HG03097 (cell line): Measurements from ENCODE around the gene DCX.

ENCODE experiments used
- ATAC-seq: cut with Tn5 transposase; IDR thresholded peaks from one replicate; pipeline ENCODE4 v1.9.1; 2021; ENCODE audit not compliant: unreplicated experiment, low FRiP score

The DCX gene

DNA sequence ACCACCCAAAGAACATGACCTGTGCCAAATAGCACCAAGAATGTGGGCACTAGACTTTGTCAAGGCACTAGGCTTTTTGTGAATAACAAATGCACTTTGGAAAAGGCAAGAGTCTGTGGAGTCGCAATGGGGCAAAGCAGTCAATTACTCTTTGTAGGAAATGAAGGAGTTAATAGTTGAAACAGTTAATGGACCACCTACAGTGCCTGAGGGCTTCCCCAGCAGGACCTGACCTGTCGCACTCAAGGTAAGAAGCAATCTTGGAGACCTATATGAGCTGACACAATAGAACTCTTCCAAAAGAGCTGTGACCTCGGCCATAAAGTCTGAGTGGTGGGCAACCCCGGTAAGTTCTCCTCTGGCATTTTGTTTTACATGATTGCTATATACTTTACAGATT lies 92.5 kb downstream of the DCX start:
- ATAC-seq = no peak

DNA sequence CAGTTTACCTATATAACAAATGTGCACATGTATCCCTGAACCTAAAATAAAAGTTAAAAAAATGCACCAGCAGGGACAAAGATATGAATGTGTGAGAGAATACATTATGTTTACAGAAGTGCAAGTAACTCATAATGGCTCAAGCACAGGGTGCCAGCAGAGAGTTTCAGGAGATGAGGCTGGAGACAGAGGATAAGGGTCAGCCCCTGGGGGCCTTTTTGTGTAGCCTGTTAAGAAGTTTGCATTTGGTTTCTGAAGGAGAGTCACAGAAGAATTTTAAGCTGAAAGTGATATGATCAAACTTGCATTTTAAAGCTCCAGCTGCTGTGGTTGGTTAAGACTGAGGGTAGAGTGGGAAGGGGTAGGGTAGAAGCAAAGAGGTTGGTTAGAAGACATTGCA lies 93.1 kb downstream of the DCX start:
- no peak for ATAC-seq

DNA sequence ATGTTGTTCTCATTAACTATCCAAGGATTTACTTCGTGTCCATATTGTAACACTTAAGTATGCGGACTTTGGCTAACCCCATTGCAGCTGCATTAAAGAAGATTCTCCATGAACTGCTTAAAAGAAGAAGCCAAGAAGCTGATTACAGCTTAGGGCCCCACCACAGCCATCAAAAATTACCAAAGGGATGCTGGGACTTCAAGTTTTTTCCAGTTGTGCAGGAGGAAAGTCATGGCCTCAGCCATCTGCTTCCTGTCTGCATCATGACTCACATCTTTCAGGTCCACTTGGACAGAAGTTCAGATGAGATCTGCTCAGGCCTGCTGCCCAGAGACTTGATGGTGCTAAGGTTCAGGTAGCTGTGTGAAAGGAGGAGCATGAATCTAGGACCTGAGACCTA lies 102.9 kb downstream of the DCX start:
- ATAC-seq = no peak

DNA sequence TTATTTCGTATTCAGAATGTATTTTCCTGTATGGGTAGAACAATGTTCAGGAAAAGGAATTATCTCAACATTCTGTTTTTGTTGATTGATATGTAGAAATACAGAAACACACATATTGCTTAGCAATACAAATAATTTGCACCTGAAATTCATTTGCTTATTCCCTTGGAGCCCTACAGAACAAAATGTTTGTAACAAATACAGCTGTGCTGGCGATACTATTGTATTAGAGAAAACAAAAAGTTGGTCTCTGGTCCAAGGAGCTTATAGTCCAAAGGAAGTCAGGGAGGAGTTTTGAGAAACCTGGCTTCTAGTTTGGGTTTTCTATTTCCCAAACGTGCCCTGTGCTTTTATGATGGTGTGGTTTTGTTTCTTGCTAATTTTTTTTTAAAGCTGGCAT lies 104.0 kb downstream of the DCX start:
- no peak for ATAC-seq

DNA sequence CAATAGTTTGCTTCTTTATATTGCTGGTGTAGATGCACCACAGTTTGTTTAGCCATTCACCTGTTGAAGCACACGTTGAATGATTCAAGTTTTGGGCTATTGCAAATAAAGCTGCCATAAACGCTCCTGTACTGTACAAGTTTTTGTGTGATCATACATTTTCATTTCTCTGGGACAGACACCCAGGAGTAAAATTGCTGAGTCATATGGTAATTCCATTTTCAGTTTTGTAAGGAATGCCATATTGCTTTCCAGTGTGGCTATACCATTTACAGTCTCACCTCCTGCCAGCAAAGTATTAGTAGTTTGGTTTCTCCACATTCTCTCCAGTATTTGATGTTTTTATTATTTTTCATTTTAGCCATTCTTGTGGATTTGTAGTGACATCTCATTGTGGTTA lies 109.7 kb downstream of the DCX start:
- ATAC-seq = no peak

DNA sequence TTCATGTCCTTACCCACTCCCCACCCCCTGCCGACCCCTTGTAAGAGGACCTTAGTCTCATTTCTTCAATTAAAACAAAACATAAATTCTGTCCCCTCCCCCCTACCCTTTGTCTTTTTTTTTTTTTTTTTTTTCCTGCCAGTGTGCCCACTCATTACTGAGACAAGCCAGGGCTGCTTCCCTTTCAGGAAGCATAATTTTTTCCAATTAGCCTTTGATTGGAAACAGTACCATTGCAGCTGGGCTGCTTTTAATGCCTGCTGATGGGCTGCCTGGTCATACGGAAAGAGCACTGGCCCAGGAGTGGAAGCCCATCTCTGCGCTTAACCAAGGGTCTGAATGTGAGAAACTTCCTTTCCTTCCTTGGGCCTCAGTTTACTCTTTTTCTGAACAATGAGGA lies 123.2 kb downstream of the DCX start:
- no peak for ATAC-seq

DNA sequence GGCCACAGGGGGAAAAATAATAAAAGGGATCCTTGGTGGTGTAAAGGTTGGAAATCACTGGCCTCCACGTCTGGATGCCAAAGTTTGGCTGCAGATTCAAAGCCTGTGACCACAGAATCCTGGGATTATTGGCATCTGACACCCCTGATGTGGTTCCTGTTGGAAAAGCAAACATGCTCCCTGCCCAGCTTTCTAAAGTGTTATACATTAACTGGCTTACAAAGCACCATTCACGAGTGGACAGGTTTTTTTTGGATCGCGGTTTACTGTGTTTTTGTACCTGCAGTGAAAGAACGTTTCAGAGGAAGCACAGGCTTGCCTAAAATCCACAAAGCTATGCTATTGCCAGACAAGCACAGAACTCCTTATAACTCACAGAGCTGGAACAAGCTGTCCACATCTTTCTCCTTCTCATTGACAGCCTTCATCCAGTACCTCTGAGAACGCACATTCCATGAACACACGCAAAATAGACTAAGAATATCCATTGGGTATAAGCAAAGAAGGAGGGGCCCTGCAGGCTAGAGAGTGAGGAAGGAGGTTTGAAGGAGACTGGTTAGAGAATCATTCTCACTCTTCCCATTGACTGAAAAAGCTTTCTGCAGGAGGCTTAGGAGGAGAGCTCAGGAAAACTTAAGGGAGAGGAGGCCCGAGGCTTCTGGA lies 127.2 kb downstream of the DCX start:
- ATAC-seq = no peak

DNA sequence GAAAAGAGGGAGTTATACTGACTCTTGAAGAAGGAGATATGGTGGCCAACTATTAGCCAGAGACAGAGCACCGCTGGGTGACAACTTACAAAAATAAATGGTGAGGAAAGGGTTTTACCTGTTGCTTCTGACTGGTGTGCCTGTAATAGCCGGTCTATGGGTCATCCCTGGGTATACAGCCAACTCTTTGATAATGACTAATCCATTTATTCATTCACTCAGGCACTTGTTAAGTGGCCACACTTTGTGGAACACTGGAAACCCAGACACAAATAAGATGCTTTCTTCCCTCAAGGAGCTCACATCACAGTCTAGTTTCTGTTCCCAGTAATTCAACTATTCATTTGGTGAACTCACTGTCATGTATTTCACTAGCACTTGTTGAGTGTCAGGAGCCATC lies 128.5 kb downstream of the DCX start:
- no peak for ATAC-seq

DNA sequence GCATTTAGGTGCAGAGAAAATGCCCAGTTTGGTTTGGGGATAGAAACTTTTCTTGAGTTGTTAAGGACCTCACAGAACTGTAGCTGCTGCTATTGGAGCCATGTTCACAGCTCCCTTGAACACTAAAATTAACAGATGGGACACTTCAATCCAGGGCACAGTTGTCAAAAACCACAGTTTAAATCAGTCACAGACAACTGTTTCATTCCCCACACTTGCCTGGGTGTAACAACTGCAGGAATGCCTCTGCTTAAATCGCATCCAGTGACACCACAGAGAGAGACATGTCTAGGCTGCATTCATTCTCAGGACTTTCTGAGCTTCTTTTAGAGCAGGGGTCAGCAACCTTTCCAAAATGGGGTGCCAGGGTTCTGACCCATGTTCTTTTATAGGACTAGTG lies 129.0 kb downstream of the DCX start:
- ATAC-seq = no peak

DNA sequence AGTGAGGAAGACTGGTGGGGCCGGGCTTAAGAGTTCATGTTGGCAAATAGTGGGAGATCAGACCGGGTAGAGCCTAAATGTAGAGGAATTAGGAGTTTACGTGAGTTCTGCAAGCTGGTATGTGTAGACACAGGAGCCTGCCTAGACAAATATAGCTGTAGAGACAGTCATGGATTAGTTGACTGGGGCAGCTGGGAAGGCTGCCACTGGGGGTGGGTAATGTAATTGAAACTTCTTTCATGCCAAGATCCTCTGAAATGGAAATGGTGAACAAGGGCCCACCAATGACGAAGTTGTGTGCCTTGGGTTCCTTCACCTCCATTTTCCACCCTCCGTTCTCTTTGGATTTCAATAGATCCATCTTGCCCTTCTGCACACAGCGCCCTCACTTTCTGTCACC lies 129.9 kb downstream of the DCX start:
- no peak for ATAC-seq

DNA sequence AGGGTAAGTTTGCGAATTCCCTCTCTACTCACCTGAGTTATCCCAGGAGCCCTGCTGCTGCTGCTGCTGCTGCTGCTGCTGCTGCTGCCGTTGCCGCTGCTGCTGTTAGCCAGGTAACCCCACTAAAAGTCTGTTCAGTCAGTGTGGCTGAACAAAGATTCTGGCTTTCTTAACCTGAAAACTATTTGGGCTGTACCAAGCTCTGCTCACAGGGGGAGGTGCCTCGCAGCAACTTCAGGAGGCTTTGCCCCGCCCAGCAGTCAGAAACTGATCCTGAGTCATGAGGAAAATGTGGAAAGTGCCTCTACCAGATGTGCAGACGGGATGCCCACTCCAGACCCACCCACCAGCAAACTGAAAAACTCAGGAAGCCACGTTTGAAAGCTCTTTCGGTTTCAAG lies 141.7 kb downstream of the DCX start, which contains the start of gene CAPN6:
TSS of gene CAPN6 (minus strand) at position 145 of the 400 bp plus-strand sequence. CDS start 6,547 bp downstream, outside the sequence.
- no peak for ATAC-seq

DNA sequence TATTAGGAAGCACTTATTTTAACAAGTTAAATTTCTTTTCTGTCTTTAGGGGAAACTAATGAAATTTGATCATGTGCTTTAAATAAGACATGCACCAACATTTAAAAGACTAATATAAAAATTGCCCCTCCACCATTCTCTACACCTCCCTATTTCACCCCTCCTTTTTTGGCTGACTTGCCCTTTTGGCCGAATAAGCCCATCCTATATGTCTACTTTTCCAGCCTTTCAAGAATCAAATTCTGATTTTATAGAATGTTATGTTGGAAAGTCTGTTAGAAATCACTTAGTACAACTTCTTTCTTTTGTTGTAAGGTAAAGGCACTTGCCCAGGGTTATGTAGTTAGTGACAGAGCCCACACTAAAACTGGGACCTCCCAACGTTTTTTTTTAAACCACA lies 143.5 kb downstream of the DCX start:
- no peak for ATAC-seq

DNA sequence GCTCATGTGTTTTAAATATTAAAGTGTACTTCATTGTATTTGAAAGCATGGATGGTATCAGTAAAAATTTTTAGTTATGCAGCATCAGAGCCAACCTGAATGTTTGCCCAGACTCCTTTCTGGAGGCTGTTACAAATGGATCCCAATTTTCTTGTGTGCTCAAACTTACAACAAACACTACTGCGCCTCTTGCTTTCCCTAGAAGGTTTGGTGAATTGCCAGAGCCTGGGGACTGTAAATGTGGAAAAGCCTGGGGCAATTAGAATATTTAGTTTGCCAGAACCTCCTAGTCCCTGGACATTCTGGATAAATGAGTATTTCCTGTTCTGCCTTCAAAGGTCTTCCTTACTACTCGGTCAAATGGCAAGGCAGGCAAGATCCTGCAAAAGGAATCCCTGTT lies 146.5 kb downstream of the DCX start:
- no peak for ATAC-seq

DNA sequence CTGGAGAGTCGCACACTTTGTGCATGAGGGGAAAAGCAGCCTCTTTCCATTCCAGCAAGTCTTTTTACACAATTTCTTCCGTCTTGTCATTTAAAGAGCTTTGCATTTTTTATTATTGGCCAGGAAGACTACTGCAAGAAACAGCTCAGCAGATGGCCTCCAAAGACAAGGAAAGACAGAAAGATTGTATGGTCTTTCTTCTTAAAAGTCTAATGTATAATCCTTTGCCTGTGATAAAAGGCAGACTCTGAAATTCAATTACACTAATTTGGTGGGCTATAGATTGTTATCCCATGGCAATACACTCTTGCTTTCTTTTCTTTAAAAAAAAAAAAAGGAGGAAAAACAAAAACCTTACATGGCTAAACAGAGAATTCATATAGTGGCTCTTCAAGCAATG lies 147.6 kb downstream of the DCX start:
- no peak for ATAC-seq

DNA sequence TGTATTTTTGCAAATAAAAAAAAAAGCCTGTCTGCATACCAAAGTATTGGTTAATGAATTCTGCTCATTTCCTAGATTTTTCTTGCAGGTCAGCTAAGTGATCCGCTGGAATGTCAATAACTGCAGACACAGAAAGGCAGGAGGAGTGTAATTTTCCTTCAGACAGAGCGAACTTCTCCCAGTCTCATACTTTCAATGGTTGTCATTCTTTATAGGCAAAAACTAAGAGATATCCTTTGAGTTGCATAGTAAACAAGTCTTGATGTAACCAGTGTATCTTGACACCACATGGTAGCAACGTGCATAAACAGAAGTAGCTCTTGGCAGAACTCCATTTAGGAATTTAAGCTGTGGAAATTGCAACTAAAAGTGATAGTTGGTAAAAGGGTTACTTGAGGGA lies 149.9 kb downstream of the DCX start:
- no peak for ATAC-seq

DNA sequence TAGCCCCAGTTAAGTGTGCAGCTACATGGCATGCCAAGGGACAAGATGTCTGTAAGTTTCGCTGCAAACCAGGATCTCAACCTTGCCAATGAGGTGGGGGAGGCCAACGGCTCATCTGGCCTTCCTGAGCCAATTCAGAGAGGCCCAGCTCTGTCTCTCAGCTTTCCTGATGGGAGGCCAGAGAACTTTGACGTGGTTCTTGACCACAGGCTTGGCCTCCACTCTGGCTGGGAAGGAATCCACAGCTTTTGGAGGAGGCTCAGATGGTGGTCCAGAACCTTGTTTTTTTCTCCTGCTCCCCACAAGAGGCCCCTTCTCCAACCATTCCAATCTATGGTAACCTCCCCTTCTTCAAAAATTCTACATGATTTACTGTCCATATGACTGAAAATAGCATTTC lies 151.5 kb downstream of the DCX start:
- no peak for ATAC-seq

DNA sequence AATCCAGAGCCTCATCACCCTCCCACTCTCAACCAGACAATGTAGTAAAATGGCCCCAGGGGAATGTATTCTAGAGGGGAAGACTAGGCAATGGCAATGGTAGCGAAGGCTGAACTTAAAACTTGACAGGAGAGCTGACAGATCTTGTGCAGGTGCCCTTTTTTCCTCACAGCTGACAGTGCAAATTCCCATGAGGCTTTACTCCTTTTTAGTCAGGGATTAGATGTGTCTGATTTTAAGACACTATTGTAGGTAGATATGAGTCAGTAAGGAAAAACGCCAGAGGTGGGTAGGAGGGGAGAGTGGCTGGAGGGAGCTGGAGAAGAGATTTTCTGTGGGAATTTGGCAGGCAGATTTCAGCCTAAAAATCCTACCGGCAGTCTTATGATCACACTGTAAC lies 152.4 kb downstream of the DCX start:
- ATAC-seq = no peak

DNA sequence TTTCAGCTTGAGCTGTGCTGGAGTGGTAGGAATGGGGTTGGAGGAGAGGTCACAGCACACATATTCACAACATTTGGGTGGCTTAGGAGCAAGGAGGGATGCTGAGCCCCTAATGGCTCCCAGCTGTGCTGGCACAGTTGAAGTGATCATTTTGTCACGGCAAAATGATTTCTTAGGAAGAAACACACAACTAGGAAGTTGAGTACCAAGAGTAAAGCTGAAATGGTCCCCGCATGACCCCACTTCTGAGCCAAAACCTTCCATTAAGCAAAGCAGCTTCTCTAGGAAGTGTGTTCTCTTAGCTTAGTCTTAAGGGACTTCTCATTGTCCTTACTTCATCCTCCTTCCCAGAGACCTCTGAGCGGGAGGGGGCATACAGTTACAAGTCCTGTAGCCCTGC lies 154.3 kb downstream of the DCX start:
- ATAC-seq = no peak

DNA sequence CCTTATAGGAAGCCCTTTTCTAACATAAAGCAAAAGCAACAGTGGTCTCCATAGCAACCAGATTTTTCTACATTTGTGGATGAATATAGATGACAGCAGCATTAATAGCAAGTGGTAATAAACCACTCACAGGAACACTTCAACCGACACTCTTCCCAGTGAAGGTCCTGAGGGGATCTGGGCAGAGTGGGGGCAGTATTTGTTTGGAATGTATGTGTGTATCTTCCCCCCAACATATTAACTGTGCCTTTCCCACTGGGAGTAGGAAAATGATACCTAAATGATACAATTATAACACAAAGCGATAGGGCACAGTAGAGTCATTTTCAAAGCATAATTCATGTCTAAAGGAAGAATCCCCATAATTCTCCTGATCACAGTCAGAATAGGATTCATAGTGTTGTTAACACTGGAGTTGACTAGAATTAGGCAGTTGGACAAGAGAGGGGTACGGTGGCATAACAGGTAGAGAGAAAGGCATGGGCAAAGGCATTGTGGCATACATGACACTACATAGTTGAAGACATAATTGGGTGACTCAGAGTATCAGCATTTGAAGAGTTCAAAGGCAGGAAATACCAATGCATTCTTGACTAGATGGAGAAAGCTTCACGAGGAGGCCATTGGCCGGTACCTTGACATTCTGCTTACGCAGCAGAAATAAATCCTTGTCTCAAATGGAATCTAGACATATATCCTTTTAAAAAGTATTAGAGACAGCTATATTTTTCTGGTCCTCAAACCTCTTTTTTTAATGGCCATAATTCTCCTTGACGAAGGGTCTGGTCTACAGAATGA lies 156.9 kb downstream of the DCX start:
- ATAC-seq = no peak

DNA sequence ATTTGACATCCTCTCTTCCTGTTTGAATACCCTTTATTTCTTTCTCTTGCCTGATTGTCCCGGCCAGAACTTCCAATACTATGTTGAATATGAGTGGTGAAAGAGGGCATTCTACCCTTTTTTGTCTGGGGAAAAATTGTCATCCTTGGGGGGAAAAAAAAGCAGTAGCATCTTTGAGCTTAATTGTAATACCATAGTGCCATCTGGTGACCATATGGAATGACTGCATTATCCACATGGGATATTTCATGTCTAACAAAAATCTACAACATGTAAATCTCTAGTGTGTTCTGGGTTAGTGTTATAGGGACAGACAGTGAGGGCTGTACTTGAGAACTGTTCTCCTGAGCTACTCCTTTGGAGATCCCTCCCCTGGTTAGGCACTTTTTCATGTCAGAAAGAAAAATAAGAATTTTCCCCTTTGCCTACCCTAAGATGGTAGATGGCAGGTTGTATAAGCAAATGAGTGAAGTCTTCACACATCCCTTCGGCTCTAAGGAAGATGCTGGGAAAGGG lies 167.7 kb downstream of the DCX start:
- no peak for ATAC-seq
